HG02588 (cell line): Measurements from ENCODE around the gene CIB4.

ENCODE experiments used
- ATAC-seq: cut with Tn5 transposase; IDR thresholded peaks from one replicate; pipeline ENCODE4 v1.9.1; 2021; ENCODE audit warnings: mild to moderate bottlenecking, moderate library complexity; ENCODE audit not compliant: unreplicated experiment

CIB4 gene

GRCh38 chr2:26610504-26611335 lies 30.4 kb downstream of the CIB4 start:
- ATAC-seq: no peak

- ATAC-seq: no peak
Measured at GRCh38 chr2:26609839-26610277, 31.3 kb downstream of the CIB4 start.

GRCh38 chr2:26609205-26609631 lies 31.9 kb downstream of the CIB4 start:
- ATAC-seq: no peak

GRCh38 chr2:26608557-26608956 lies 32.6 kb downstream of the CIB4 start:
- no peak for ATAC-seq

- no peak for ATAC-seq
Measured at GRCh38 chr2:26607698-26608097, 33.5 kb downstream of the CIB4 start.

GRCh38 chr2:26606847-26607190 lies 34.3 kb downstream of the CIB4 start:
- no peak for ATAC-seq

- ATAC-seq: no peak
Measured at GRCh38 chr2:26605999-26606846, 34.9 kb downstream of the CIB4 start.

- ATAC-seq: no peak
Measured at GRCh38 chr2:26605195-26605998, 35.8 kb downstream of the CIB4 start.

- no peak for ATAC-seq
Measured at GRCh38 chr2:26602575-26602974, 38.6 kb downstream of the CIB4 start.

- no peak for ATAC-seq
Measured at GRCh38 chr2:26599387-26599786, 41.8 kb downstream of the CIB4 start.

- no peak for ATAC-seq
Measured at GRCh38 chr2:26598996-26599373, 42.2 kb downstream of the CIB4 start.

- ATAC-seq: no peak
Measured at GRCh38 chr2:26598336-26598995, 42.7 kb downstream of the CIB4 start.

GRCh38 chr2:26597197-26597596 lies 44.0 kb downstream of the CIB4 start:
- no peak for ATAC-seq

- ATAC-seq: no peak
Measured at GRCh38 chr2:26595146-26595545, 46.0 kb downstream of the CIB4 start.

- ATAC-seq: no peak
Measured at GRCh38 chr2:26591619-26592505, 49.3 kb downstream of the CIB4 start.

- ATAC-seq: no peak
Measured at GRCh38 chr2:26590980-26591618, 50.1 kb downstream of the CIB4 start.

- no peak for ATAC-seq
Measured at GRCh38 chr2:26590508-26590907, 50.7 kb downstream of the CIB4 start.

GRCh38 chr2:26588576-26588975 lies 52.6 kb downstream of the CIB4 start:
- ATAC-seq: no peak

- no peak for ATAC-seq
Measured at GRCh38 chr2:26587994-26588393, 53.2 kb downstream of the CIB4 start.
